ENCODE results near the gene SPATA9.
"Not testable (repeated sequence)": the region's sequence is repeated elsewhere in the genome, so short reads cannot be mapped to it uniquely, and the experiment has no call there.

The SPATA9 gene

DNA sequence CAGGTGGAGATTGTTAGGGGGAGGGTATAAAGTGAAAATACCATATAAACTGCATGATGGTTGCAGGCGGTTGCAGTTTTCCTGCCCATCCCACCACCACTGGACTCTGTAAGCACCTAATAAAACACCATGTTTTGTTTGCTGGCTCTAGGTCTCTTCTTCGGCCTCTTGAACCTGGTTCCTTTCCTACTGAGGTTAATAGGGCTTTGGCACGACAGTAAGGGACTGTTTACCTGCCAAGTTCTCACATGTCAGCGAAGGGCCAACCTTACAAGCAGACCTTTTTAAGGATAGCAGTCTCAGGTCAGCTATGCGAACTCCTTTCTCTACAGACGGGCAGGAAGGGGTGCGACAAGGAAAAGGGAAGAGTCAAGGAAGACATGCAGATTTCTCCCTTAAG, 39.6 kb downstream of the SPATA9 start:
- no peak for DNase-seq

DNA sequence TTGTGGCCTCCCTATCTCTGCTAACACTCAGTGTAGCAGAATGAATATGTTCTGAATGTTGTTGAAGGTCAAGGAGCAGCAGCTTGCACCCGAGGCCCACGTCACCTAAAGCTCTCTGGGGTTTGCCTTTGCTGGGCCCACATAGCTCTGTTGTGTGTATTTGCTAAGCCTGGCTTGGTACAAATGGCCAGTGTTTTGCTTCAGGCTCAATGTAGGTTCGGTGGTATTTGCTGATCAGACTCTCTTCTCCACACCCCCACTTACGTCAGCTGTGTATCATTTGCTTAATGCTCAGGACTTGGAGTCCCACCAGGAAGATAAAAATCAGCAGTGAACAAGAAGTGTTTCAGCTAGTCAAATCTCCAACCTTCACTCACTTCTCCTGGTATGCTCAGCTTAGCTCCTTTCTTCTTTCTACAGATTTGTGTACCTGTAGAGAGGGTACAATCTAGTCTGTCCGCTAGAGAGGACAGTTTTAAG, 41.0 kb downstream of the SPATA9 start:
- no peak for DNase-seq

DNA sequence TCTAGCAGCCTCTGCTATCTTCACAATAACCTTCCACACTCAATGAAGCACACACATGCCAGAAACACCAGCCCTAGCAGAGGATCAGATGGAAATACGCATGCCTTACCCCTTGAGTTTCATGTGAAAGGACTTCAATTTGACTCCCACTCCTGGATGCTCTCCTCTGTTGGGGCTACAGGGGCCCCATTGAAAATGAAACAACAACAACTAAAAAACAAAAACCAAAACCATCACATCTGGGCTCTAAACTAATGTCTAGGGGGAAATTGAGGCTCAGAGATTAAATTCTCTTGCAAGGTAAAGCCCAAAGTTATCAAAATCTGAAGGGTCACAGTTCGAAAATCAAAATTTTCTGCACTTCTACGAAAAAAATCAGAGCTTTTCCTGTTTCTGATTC, 44.2 kb downstream of the SPATA9 start:
- DNase-seq, result no peak

DNA sequence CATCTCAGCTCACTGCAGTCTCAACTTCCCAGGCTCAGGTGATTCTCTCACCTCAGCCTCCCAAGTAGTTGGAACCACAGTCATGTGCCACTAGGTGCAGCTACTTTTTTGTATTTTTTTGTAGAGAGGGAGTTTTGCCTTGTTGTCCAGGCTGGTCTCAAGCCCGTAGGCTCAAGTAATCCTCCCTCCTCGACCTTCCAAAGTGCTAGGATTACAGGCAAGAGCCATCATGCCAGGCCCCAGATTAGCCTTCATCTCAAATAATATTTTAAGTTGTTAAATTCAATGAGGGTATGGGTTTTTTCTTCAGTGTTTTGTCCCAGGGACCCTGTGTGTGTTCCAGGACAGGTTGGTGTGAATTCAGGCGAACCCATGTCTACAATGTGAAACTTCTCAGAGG, 48.7 kb downstream of the SPATA9 start:
- DNase-seq, result no peak

DNA sequence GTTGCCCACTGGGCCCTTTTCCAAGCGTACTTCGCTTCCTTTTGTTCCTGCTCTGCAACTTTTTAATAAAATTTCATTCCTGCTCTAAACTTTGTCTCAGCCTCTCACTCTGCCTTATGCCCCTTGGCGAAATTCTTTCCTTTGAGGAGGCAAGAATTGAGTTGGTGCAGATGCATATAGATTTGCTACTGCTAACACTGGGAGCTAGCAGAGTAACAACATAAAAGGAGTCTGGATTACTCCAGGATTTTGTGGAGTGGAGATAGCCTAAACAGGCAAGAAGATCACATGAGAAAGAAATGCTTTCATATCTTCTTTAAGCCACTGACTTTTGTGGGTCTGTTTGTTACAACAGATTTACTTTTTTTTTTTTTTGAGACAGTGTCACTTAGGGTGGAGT, 49.1 kb downstream of the SPATA9 start:
- no peak for DNase-seq

DNA sequence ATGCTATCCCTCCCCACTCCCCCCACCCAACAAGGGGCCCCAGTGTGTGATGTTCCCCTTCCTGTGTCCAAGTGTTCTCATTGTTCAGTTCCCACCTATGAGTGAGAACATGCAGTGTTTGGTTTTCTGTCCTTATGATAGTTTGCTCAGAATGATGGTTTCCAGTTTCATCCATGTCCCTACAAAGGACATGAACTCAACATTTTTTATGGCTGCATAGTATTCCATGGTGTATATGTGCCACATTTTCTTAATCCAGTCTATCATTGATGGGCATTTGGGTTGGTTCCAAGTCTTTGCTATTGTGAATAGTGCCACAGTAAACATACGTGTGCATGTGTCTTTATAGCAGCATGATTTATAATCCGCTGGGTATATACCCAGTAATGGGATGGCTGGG, 49.8 kb downstream of the SPATA9 start:
- DNase-seq, result not testable (repeated sequence)

DNA sequence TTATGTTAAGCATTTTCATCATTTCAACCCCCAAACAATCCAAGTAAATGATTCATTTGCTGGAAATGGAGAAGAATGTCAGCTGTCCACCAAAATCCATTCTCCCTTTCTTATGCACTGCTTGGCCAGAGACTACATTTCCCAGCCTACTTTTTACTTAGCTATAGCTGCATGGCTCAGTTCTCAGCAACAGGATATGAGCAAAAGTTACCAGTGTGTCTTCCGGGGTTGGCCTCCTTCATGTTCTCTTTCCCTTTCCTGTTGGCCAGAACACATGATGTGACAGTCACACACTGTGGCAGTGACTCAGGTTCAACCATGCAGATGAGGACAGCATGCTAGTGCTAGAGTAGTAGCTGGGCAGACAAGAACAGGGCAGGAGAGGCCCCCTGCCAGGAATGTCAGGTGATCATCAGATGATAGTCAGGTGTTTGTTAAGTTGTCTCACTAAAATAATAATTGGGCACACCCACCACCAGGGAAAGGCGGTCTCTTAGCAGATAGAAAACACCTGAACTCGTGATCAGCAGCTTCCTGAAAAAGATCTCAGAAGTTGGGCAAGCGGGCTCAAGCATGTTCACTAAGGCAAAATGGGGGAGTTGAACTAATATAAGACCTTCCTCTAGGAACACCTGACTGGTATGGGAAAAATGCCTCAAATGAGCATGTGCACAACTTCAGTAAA, 50.7 kb downstream of the SPATA9 start:
- DNase-seq, result peak; percentile 62

DNA sequence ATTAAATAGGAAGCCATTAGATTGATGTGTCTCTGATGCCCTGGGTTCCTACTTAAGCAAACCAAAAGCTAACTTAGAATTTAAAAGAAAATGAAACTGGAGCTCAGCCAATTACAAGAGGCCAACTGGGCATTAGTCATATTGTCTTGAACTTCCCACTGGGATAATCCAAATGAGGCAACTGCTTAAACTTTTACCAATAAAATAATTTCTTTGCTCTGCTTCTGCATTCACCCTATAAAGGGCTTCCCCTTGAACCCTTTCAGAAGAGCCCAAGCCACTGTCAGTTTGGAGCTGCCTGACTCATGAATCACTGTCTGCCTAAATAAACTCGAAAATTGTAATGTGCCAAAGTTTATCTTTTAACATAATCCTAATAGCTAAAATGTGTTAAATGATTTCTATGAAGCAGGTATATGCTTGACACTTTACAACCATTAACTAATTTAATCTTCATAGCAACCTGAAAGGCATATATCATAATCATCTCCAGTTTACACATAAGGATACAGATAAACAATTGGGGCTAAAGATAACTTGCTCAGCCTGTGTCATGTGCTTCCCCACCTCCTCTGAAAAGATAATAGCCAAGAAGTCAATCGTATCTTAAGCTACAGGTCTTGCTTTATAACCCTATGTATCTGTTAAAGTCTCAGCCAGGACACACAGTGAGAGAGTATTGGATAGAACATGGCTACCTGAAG, 51.4 kb downstream of the SPATA9 start:
- DNase-seq, result no peak

DNA sequence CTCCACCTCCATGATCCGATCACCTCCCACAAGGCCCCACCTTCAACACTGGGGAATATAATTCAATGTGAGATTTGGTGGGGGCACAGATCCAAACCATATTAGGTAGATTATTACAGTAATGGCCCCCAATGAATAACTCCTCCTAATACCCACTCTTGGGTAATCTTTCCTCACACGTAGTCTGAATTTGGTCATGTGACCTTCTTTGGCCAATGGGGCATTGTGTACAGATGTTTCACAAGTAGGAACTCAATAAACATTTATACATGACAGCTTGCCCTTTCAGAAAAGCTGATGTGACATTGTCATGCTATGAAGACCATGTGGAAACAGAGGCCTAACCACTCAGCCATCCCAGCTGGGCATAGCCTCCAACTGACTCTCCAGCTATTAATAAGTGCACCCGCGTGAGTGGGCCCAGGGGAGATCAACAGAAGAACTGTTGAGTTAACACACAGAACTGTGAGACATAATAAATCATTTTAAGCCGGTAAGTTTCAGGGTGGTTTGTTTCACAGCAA, 52.3 kb downstream of the SPATA9 start:
- no peak for DNase-seq

DNA sequence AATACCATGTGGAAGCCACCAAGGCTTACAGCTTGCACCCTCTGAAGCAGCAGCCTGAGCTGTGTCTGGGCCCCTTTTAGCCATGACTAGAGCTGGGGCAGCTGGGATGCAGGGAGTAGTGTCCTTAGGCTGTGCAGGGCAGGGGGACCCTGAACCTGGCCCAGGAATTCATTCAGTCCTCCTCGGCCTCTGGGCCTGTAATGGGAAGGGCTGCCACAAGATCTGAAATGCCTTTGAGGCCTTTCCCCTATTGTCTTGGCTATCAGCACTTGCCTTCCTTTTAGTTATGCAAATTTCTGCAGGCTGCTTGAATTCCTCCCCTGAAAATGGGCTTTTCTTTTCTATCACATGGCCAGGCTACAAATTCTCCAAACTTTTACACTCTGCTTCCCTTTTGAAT, 53.9 kb downstream of the SPATA9 start:
- DNase-seq, result no peak

DNA sequence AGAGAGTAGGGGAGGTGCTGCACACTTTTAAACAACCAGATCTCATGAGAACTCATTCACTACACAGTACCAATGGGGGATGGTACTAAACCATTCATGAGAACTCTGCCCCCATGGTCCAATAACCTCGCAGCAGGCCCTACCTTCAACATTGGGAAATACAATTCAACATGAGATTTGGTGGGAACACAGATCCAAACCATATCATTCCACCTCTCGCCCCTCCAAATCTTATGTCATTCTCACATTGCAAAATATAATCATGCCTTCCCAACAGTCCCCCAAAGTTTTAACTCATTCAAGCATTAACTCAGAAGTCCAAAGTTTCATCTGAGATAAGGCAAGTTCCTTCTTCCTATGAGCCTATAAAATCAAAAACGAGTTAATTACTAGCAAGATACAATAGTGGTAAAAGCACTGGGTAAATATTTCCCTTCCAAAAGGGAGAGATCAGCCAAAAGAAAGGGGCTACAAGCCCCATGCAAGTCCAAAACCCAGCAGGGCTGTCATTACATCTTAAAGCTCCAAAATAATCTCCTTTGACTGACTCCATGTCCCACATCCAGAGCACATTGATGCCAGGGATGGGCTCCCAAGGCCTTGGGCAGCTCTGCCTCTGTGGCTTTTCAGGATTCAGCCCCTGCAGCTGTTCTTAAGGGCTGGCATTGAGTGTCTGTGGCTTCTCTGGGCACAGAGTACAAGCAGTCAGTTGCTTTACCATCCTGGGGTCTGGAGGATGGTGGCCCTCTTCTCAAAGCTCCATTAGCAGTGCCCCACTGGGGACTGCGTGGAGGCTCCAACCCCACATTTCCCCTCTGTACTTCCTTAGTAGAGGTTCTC, 54.6 kb downstream of the SPATA9 start:
- DNase-seq, result no peak

DNA sequence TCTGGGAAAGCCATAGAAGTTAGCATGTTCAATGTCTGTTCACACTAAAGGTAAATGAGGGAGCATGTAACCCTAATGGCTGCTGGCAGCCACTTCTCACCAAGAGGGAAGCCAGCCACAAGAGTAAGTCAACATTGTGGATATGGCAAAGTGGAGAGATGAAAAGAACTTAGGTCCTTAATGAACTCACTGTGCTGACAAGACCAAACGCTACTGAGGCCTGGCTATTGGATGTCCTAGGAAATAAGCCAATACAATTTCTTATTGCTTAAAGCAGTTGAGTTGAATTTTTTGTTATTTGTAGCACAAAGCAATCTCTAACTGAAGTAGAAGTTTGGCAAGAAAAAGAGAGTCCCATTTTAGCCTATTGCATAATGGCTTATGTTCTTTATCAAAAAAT, 56.1 kb downstream of the SPATA9 start:
- no peak for DNase-seq

DNA sequence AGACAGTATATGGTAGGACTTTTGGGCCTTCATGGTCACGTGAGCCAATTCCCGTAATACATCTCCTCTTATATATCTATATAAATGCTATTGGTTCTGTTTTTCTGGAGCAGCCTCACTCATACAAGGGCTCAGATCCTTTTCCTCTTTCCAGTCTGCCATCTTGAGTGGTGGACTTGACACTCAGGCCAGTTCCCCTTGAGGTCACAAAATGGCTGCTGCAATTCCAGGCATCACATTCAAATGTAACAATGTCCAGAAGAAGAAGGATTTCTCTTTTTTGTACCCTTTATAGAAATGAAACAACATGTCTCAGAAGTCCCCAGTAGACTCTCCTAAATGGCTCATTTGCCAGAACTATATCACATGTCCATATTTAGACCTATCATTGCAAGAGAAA, 58.4 kb downstream of the SPATA9 start:
- no peak for DNase-seq

DNA sequence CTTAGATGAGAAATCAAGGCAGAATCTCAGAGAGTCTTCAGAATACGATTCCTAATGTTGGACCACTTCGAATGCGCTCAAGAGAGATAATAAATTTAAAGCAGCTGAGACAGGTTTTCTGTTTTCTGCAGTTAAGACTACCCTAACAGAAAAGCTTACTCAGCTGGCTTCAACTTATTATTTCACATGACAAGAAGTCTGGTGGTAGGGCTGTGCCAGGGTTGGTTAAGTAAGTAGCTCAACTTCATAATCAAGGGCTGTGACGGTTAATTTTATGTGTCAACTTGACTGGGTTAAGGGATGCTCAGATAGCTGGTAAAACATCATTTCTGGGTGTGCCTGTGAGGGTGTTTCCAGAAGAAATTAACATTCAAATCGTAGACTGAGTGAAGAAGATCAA, 59.1 kb downstream of the SPATA9 start:
- no peak for DNase-seq

DNA sequence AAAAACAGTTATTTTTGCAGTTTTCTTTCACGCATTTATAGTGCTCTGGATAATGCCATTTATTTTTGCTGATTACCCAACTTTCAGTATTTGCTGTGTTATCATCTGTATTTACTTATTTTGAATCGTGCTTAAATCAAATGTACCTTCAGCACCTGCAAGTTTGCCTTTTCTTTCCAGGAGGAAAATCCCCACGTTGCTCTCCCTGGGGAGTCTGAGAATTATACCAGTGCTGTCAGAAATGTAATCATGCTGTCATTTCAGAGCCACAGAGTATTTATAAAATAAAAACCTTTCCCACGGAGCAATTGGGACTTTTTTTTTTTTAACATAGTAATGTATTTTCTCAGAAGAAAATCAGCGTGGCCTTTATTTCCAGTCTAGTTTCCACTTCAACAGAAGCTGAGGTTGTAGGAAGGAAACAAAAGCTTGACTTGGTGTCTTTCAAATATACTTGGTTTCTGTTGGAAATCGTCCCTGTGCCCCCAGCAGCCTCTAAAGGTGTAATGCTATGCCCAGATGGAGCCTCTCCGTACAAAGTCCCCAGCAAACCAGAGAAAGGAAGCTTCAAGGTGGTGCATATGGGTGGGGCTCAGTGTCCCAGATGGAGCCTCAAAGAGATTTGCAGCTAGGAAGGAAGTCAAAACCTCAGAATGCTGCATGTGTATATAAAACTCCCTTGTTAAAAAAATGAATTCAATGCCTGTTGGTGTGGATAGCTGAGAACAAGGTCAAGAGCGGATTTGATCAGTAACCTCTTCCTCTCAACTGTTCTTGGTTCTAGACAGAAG, 60.8 kb downstream of the SPATA9 start:
- DNase-seq, result peak; percentile 29

DNA sequence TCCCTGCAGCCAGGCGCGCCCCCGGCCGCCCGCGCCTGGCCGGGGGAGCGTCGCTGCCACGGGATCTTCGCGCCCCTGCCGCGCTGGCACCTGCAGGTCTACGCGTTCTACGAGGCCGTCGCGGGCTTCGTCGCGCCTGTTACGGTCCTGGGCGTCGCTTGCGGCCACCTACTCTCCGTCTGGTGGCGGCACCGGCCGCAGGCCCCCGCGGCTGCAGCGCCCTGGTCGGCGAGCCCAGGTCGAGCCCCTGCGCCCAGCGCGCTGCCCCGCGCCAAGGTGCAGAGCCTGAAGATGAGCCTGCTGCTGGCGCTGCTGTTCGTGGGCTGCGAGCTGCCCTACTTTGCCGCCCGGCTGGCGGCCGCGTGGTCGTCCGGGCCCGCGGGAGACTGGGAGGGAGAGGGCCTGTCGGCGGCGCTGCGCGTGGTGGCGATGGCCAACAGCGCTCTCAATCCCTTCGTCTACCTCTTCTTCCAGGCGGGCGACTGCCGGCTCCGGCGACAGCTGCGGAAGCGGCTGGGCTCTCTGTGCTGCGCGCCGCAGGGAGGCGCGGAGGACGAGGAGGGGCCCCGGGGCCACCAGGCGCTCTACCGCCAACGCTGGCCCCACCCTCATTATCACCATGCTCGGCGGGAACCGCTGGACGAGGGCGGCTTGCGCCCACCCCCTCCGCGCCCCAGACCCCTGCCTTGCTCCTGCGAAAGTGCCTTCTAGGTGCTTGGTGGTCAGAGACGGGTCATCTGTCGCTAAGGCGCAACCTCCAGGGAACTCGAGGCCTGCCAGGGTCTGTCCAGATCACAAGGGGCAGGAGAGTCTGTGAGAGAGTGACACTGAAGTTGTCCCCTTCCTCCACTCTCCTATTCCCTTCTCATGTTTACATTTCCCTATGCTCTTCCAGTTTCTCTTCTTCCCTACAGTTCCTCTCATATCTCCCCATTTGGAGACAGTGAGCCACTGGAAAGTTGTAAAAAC, 61.6 kb downstream of the SPATA9 start:
- DNase-seq, result peak; percentile 47

DNA sequence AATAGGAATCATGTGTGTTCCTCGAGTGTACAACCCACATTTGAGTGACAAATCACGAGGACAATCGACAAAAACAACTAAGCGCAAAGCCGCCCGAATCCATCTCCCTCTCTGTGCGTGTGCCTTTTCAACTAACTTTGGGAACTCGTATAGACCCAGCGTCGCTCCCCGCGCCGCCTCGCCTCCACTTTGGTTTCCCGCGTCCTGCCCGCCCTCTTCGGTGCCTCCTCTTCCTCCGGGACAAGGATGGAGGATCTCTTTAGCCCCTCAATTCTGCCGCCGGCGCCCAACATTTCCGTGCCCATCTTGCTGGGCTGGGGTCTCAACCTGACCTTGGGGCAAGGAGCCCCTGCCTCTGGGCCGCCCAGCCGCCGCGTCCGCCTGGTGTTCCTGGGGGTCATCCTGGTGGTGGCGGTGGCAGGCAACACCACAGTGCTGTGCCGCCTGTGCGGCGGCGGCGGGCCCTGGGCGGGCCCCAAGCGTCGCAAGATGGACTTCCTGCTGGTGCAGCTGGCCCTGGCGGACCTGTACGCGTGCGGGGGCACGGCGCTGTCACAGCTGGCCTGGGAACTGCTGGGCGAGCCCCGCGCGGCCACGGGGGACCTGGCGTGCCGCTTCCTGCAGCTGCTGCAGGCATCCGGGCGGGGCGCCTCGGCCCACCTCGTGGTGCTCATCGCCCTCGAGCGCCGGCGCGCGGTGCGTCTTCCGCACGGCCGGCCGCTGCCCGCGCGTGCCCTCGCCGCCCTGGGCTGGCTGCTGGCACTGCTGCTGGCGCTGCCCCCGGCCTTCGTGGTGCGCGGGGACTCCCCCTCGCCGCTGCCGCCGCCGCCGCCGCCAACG, 62.5 kb downstream of the SPATA9 start, which contains the start of gene GPR150:
Gene GPR150, plus strand, starts transcription at position 58 of the 840 bp plus-strand sequence. Its CDS starts 189 bp downstream, at position 247.
- peak; percentile 56 for DNase-seq

DNA sequence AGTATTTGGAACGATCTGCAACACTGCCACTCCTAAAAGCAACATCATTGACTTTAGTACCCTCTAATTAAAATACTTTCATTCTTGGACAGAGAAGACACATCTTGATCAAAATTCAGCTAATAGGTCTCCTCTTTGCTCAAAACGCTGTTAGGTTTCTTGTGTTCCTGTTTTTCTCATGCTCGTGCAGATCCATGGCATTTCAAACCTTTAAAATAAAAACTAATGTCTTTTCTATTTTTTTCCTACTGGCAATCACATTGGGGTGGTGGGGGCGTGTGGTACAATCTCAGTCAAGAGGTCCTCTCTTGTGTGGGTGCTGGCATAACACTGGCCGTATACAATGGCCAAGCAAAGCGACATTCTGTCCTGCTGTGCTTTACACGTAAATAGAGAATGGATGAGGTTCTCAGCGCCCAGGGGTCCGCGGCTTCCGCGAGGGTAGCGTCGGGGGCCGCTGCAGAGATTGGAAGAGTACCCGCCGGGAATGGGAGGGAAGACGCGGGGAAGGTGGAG, 63.2 kb downstream of the SPATA9 start:
- DNase-seq, result no peak

DNA sequence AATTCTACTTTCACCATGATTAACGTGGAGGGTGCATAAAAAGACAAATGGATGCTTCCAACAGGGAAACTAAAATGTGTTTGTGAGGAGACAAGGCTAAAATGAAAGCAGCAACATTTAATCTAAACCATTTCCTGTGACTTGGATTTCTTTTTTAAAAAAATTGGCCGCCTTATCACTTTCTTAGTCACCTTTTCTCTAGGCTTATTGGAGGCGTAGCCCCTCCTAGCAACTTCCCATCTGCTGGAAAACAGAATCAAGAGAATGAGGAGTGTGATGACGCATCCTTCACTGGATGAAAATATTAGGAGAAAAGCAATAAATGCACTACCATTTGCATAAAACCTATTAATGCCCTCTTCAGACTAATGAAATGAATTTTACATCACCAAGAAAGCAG, 63.7 kb downstream of the SPATA9 start:
- DNase-seq, result no peak

DNA sequence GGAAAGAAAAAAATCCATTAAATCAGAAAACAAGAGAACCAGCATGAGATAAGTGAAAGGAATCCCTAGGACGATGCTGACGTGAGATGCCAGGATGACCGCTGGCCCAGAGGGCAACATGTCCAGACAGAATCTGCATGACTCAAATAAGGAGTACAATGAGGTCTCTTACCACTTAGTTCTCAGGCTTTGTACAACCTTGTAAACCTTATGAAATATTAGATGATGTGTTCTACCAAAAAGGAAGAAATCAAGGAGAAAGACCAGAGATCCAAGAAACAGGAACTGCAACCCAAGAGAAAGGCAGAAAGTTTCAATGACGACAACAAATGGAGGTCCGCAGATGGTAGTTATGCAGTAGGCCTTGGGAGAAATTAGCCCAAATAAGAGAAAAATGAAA, 65.7 kb downstream of the SPATA9 start:
- no peak for DNase-seq

Measured in activated effector memory CD4-positive, alpha-beta T cell treated with Interleukin-2 at 50 U/mL for 16 hours (primary cell).